Activated T-helper 2 cell treated with anti-CD3 and anti-CD28 coated beads, Interferon-gamma antibody, Interleukin-2, Interleukin-4, amounts not matched to agents 10 μg/mL and 5 μg/mL and 100 μg/mL, durations not matched to agents 14 hours and 24 hours and 36 hours (primary cell): ENCODE measurements around the gene TBC1D10A. TPM values are rescaled to one million over a fixed set of nuclear protein-coding genes. Genes with fewer than 3 reads are reported as not detected.

Experiments
- DNase-seq: peaks from one replicate; pipeline ENCODE4 v3.0.0; 2021; ENCODE audit warnings: low spot score
- H3K27ac Mint-ChIP-seq: one replicate; pipeline ENCODE4 v1.8.0; 2021; ENCODE audit warnings: mixed read lengths
- H3K27me3 Mint-ChIP-seq: one replicate; pipeline ENCODE4 v1.8.0; 2021; ENCODE audit warnings: low read depth, mixed read lengths
- H3K36me3 Mint-ChIP-seq: one replicate; pipeline ENCODE4 v1.8.0; 2021; ENCODE audit warnings: low read depth, mixed read lengths
- H3K4me1 Mint-ChIP-seq: one replicate; pipeline ENCODE4 v1.8.0; 2021; ENCODE audit warnings: low read depth, mixed read lengths
- H3K4me3 Mint-ChIP-seq: one replicate; pipeline ENCODE4 v1.8.0; 2021; ENCODE audit warnings: low read depth, mild to moderate bottlenecking, moderate library complexity, mixed read lengths
- H3K9me3 Mint-ChIP-seq: one replicate; pipeline ENCODE4 v1.8.0; 2021; ENCODE audit warnings: mixed read lengths
- intact Hi-C: fragments of 100-400 bp; cut with micrococcal nuclease; formaldehyde crosslinking; loops from one replicate; pipeline ENCODE4 v1.15.1; 2023
- total RNA-seq: library from RNA; stranded (reverse); gene quantifications from 2 replicates; pipeline ENCODE4 v1.2.3, GENCODE V29; 2022

Gene TBC1D10A
- total RNA-seq, 1 donor from 2014 or later = 26.8 TPM

DNA sequence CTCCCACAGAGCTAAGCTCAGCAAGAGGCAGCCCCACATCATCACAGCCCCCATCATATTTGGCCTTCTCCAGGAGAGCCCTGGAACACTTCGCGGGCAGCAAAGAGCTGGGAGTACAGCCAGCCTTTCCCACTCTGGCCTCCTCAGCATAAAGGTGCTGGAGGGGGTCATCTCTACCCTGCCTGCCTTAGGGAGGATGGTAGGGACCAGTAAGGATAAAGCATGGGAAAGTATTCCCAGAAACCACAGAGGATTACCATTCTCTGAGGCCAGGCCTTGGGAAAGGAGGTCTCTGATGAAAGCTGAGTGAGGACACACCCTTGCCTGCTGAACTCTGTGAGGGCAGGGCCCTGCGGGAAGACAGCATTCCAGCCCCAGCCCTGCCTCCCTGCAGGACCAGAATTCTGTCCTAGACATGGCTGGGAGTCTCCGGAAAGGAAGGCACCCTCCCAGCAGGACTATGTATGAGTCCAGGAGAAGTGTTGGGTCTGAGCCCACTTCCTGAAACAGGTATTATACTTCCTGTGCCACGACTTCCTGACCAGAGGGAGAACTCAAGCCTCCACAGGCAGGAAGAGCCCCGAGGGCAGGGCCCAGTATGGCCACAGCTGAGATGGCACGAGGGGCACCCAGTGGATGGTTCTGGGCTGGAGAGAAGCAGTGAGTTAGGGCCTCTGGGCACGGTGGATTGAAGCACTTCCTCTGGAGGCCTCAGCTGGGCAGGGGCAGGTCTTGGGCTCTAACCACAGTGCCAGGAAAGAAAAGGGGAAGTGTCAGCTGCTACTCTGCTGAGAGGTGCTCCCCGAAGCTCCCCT lies 24.5 kb downstream of the TBC1D10A start:
- no peaks in the 10 kb centered on the region for H3K27me3 Mint-ChIP-seq
- intact Hi-C loops = no loop called here
- H3K27ac Mint-ChIP-seq = peak overlapping the region; percentile 90
- H3K4me3 Mint-ChIP-seq = peak overlapping the region; percentile 4
- H3K4me1 Mint-ChIP-seq = peaks cover 70% of the 10 kb centered on the region
- H3K9me3 Mint-ChIP-seq = no peaks in the 10 kb centered on the region
- peaks cover 56% of the 10 kb centered on the region for H3K36me3 Mint-ChIP-seq
- DNase-seq = no peak

DNA sequence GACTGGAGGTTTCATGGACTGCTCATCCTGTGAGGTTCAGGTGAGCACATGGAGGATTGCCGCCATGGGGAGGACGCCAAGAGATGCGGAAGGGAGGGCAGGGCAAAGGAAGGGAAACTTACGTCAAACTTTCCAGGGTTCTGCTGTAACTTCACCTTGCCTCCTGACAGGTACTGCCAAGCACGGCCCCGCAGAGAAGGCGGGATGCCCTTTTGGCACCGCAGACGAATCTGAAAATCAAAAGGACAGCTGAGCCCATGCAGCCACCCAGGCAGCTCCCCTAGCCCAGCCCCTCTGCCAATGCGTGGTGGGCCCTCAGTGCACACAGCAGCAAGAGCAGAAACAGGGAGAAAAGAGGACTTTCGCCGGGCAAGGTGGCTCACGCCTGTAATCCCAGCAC lies 27.4 kb downstream of the TBC1D10A start:
- no peak for DNase-seq
- Mint-ChIP-seq H3K4me1 (peaks cover 50% of the 10 kb centered on the region), H3K27ac (no peak overlapping the region), H3K36me3 (peaks cover 70% of the 10 kb centered on the region), H3K4me3 (no peak overlapping the region), H3K27me3 (no peaks in the 10 kb centered on the region), H3K9me3 (no peaks in the 10 kb centered on the region)
- intact Hi-C loops = no loop called here

DNA sequence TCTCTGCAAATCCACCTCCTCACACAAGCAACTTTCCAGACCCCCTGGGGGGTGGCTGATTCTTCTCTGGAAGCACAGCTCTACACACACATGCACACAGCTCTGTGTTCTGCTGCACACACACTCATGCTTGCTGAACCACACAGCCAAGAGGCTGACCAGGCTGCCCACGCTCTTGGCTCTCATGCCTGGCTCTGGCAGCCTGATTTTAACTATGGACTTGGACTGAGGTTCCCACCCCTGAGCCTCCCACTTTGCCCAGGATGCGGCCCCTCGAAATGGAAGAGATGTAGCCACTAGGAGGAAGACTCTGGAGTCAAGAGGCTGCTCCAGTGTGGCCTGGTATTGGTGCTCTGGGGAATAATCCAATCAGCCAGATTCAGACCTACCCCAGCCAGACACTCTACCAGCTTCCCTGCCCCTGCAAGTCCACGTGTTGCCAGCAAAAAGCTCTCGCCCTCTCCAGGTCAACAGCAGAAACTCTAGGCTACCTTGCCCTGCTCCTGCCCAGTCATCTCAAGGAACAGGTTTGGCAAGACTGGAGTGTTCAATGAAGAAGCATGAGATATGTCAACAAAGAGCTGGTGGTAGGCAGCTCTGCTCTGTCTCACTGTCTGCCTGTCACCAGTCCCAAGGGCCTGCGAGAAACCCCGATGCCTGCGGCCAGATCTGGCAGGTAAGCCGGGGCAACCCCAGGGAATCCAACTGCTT lies 28.6 kb downstream of the TBC1D10A start:
- Mint-ChIP-seq H3K9me3 (no peaks in the 10 kb centered on the region), H3K4me1 (peaks cover 38% of the 10 kb centered on the region), H3K4me3 (no peak overlapping the region), H3K27me3 (no peaks in the 10 kb centered on the region), H3K27ac (no peak overlapping the region), H3K36me3 (peaks cover 72% of the 10 kb centered on the region)
- intact Hi-C loops = no loop called here
- no peak for DNase-seq

DNA sequence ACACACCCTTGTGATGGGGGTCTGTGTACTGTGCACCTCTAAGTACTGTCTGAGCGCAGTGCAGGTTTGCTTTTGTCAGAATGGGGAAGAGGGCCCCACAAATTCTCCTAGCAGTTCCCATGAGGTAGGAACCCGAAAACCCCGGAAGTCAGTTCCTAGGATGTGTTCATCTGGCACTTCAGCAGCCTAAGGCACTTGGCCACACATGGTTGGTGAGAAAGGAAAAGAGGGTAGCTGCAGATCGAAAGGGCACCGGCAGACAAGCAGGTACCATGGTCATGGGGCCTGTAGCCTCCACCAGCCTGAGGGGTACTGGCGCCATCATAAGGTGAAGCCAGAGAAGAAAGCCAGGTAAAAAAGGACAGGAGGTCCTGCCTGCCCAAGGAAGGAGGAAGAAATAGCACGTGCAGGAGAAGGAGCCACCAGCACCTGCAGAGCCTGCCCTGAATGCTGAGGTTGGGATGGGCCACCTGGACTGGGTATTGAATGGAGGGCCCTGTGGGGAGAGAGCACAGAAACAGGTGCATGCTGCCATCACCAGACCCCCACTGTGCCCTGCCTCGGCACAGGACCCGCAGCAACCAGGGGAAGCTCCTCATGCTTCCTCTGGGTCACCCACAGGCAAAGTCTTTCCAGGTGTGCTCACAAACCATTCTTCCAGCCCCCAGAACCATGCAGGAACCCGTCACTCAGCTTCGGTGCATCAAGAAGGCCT lies 29.3 kb downstream of the TBC1D10A start:
- intact Hi-C loops = no loop called here
- Mint-ChIP-seq H3K9me3 (no peaks in the 10 kb centered on the region), H3K36me3 (peaks cover 71% of the 10 kb centered on the region), H3K27me3 (no peaks in the 10 kb centered on the region), H3K4me3 (no peak overlapping the region), H3K27ac (peak overlapping the region; percentile 7), H3K4me1 (peaks cover 31% of the 10 kb centered on the region)
- no peak for DNase-seq

DNA sequence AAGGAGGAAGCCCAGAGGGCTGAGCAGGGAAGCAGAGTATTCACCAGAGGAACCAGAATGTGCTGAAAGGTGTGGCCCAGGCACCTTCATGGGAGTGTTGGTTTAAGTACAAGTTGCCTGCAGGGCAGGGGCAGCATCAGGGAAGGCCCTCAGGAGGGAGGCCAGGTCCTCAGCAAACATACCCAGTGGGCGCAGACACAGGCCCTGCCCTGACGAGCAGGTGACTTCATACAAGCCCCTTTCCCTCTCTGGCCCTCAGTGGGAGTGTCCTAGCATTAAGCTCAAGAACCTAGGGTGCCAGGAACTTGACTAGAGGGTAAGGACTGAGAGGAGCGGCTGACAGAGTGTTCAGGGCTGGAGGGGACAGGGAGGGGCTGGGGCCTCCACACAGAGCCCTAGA lies 29.9 kb downstream of the TBC1D10A start:
- Mint-ChIP-seq H3K4me3 (no peak overlapping the region), H3K27ac (peak overlapping the region; percentile 52), H3K9me3 (no peaks in the 10 kb centered on the region), H3K27me3 (no peaks in the 10 kb centered on the region), H3K36me3 (peaks cover 69% of the 10 kb centered on the region), H3K4me1 (peaks cover 25% of the 10 kb centered on the region)
- intact Hi-C loops = no loop called here
- no peak for DNase-seq

DNA sequence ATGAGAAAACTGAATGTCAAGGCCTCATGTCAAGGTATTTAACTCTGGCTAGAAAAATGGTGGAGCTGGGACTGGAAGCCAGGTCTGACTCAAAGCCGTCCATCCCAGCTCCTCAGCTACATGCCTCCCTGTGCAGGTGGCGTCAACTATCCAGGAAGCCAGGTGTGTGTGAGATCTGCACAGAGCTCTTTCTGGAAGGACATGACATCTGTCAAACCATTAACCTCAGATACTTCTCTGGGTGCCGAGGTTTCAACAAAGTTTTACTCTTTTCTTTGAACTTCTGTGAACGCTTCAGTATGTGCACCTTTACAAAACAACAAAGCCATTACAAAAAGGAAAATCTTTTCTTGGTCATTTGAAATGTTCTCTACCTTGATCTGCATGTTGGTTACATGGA lies 30.4 kb downstream of the TBC1D10A start:
- no peak for DNase-seq
- intact Hi-C loops = no loop called here
- no peaks in the 10 kb centered on the region for H3K27me3 Mint-ChIP-seq
- H3K36me3 Mint-ChIP-seq = peaks cover 69% of the 10 kb centered on the region
- no peak overlapping the region for H3K27ac Mint-ChIP-seq
- H3K9me3 Mint-ChIP-seq = no peaks in the 10 kb centered on the region
- H3K4me3 Mint-ChIP-seq = no peak overlapping the region
- peaks cover 26% of the 10 kb centered on the region for H3K4me1 Mint-ChIP-seq

DNA sequence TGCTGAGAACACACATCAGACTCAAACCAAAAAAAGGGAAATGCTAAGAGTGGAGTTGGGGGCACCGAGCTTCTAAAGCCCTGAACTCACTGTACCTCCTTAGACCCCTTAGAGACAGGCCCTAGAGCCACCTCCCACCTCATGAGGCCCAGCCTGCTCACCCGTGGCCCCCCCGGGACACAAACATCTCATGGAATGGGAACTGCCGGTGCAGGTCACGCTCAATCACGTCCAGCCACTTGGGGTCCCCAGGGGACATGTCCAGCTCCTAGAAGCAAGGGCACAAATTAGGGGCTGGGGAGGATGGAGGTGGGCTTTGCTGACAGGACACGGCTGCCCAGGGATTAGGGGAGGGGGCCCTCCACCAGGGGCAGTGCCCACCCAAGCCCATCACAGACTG lies 31.2 kb downstream of the TBC1D10A start:
- intact Hi-C loops = no loop called here
- Mint-ChIP-seq H3K4me3 (no peak overlapping the region), H3K9me3 (no peaks in the 10 kb centered on the region), H3K4me1 (peaks cover 24% of the 10 kb centered on the region), H3K27ac (no peak overlapping the region), H3K36me3 (peaks cover 64% of the 10 kb centered on the region), H3K27me3 (no peaks in the 10 kb centered on the region)
- DNase-seq = no peak

DNA sequence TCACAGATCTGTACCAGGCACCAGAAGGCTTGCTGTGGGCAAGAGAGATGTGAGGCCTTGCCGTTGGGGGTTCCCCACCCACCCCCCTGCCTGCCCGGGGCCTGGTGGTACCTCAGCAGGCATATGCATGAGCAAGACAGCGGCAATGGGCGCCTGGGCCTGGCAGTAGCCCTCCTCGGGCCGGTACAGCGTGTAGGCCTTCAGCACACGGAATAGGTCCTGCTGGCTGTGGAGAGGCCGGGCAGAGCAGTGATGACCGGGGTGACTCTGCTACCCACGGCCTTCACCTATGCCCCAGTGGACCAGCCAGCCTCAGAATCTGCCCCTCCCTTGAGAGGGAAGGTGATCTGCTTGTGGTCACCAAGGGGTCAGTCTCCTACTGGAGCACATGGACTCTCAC lies 31.9 kb downstream of the TBC1D10A start:
- no peak for DNase-seq
- peaks cover 64% of the 10 kb centered on the region for H3K36me3 Mint-ChIP-seq
- intact Hi-C loops = no loop called here
- H3K4me3 Mint-ChIP-seq = no peak overlapping the region
- no peak overlapping the region for H3K27ac Mint-ChIP-seq
- no peaks in the 10 kb centered on the region for H3K27me3 Mint-ChIP-seq
- H3K9me3 Mint-ChIP-seq = no peaks in the 10 kb centered on the region
- peaks cover 31% of the 10 kb centered on the region for H3K4me1 Mint-ChIP-seq

DNA sequence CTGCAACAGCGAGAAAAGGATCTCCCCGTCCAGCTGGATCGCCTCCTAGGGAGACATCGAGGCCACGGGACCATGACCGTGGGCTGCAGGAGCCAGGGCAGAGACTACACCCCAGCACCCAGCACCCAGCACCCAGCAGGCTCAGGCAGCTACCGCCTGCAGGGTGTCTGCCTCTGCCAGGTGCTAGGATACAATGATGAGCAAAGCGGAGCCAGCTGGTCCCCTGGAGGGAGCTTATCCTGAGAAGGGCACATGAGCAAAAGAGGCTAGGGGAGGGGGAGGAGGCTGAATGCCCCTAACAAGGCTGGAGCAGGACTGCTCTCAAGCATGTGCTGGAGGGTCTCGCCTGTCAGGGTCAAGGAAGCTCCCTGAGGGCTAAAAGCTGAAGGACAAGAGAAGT lies 32.7 kb downstream of the TBC1D10A start:
- Mint-ChIP-seq H3K9me3 (no peaks in the 10 kb centered on the region), H3K36me3 (peaks cover 60% of the 10 kb centered on the region), H3K27me3 (no peaks in the 10 kb centered on the region), H3K4me3 (no peak overlapping the region), H3K27ac (no peak overlapping the region), H3K4me1 (peaks cover 33% of the 10 kb centered on the region)
- intact Hi-C loops = no loop called here
- DNase-seq = no peak

DNA sequence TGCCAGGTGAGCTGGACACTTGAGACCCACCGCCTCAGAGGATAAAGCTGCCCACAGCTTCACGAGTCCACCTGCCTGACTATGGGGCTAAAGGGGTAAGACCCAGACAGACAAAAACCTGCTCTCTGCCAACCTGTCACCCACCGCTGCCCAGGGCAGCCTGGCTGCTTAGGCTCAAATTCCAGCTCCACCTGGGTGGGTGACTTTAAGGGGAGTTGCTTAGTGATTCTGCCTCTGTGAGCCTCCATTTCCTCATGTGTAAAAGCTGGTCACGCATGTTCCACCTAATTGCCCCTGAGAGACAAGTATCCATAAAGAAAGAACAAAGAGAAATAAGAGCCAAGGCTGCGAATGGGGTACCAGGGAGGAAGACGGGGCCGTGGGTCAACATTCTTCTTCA lies 33.7 kb downstream of the TBC1D10A start:
- Mint-ChIP-seq H3K4me3 (no peak overlapping the region), H3K27me3 (no peaks in the 10 kb centered on the region), H3K36me3 (peaks cover 50% of the 10 kb centered on the region), H3K27ac (no peak overlapping the region), H3K4me1 (peaks cover 36% of the 10 kb centered on the region), H3K9me3 (no peaks in the 10 kb centered on the region)
- DNase-seq = no peak
- intact Hi-C loops = no loop called here

DNA sequence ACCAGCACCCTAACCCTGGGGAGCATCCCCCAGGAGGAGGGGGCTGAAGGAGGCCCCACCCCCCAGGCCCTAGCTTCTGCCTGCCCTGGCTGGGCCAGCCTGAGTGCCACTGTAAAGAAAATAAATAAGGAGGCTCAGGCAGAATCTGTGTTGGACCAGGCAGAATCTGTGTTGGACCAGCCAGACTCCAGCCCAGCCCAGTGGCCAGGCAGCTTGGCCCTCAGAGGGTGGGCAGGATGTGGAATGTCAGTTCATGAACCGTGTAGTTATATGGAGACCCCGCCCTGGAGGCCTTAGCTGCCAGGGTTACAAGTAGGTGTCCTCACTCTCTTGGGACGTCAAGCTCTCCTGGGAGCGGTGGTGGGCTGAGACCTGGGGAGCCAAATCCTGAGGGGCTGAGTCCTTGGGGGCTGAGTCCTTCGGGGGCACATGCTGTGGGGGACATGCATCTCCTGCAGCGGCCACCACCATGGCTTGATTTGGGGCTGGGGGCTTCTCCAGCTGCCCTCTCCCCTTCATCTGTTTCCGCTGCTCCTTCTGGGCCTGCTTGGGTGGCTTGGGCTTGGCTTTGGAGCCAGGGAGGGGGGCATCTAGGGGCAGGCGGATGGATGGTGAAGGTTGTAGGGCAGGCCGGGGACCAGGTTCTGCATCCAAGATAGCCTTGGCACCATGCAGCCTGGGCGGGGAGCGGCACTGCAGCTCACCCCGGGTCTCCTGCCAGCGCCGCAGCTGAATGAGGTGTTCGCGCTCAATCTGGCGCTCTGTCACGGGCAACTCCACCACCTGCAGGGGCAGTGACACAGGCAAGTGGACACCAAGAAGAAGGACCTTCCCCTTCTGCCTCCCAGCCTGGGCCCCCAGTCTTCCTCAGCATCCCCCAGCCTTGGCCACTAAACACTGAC lies 34.4 kb downstream of the TBC1D10A start:
- Mint-ChIP-seq H3K27ac (no peak overlapping the region), H3K27me3 (no peaks in the 10 kb centered on the region), H3K4me3 (no peak overlapping the region), H3K36me3 (peaks cover 45% of the 10 kb centered on the region), H3K4me1 (peaks cover 31% of the 10 kb centered on the region), H3K9me3 (no peaks in the 10 kb centered on the region)
- DNase-seq = no peak
- intact Hi-C loops = no loop called here
